K562 (cell line): Measurements from ENCODE around the gene PLOD1. TPM values are rescaled to one million over a fixed set of nuclear protein-coding genes. Genes with fewer than 3 reads are reported as not detected.

Source experiments
- CBX3 ChIP-seq, 2 experiments: IDR thresholded peaks; 1 replicate in 1 of 2; 2 replicates in 1 of 2; pipeline ENCODE4 v1.6.1; 2012; ENCODE audit warnings: inconsistent platforms in 2 of 2, low read length in 2 of 2, borderline replicate concordance in 1 of 2, control low read depth in 1 of 2
- FOXJ2 ChIP-seq: fragments of 200-800 bp; sonication (Bioruptor generic); IDR thresholded peaks from 2 replicates; pipeline ENCODE4 v1.6.1; 2016; ENCODE audit warnings: missing genetic modification characterization, missing compliant biosample characterization
- KDM2B ChIP-seq: fragments of 250-450 bp; sonication (Bioruptor Pico); IDR thresholded peaks from 2 replicates; pipeline ENCODE4 v1.8.0; 2021; ENCODE audit warnings: mild to moderate bottlenecking, moderate library complexity
- KDM5B ChIP-seq: fragments of 200-600 bp; sonication (generic); IDR thresholded peaks from 2 replicates; pipeline ENCODE4 v1.6.1; 2012; ENCODE audit warnings: low read depth, mild to moderate bottlenecking, moderate library complexity, low read length, control low read depth, inconsistent platforms; ENCODE audit not compliant: insufficient replicate concordance
- NCOA2 ChIP-seq, 2 experiments: fragments of 450-650 bp; IDR thresholded peaks; 2 replicates each; pipeline ENCODE4 v1.6.1; 2018; ENCODE audit warnings: mild to moderate bottlenecking in 2 of 2, moderate library complexity in 1 of 2; ENCODE audit not compliant: partially characterized antibody in 2 of 2
- POLR2AphosphoS2 ChIP-seq: IDR thresholded peaks from 2 replicates; pipeline ENCODE4 v1.6.1; 2012; ENCODE audit warnings: low read length, improper control_type of control experiment
- SIN3B ChIP-seq: fragments of 450-650 bp; IDR thresholded peaks from 2 replicates; pipeline ENCODE4 v1.6.1; 2017; ENCODE audit warnings: low read depth, mild to moderate bottlenecking, moderate library complexity
- SMARCC2 ChIP-seq: fragments of 450-650 bp; IDR thresholded peaks from 2 replicates; pipeline ENCODE4 v1.6.1; 2017; ENCODE audit warnings: antibody characterized with exemption, moderate library complexity, mild to moderate bottlenecking, low read depth
- ZNF785 ChIP-seq: fragments of 250-450 bp; sonication (Bioruptor Pico); IDR thresholded peaks from 2 replicates; pipeline ENCODE4 v1.4.0; 2020; ENCODE audit warnings: mild to moderate bottlenecking
- ZNF79 ChIP-seq: fragments of 250-450 bp; sonication (Bioruptor Pico); IDR thresholded peaks from 2 replicates; pipeline ENCODE4 v1.4.0; 2020; ENCODE audit warnings: low read depth, mild to moderate bottlenecking, moderate library complexity
- polyA plus RNA-seq, 8 experiments: library from polyadenylated mRNA; depleted of rRNA in 4 of 8; stranded (reverse) in 5 of 8; unstranded in 3 of 8; fragments of >200 nt; fragmentation: Nextera tagmentation in 2 of 8; fragmentation: Illumina TruSeq in 1 of 8; extraction: Ambion mirVana in 2 of 8; extraction: Trizol in 1 of 8; gene quantifications; 2 replicates each; pipeline versions ENCODE4 v1.2.1 to v1.2.3, GENCODE V29; 2011 to 2014; ENCODE audit warnings: inconsistent platforms in 1 of 8, missing spikeins in 1 of 8
- total RNA-seq, 7 experiments: library from RNA; depleted of rRNA in 6 of 7; stranded (reverse); fragments of >200 nt in 6 of 7; fragmentation: Illumina TruSeq in 2 of 7; extraction: Trizol in 2 of 7; gene quantifications; 2 replicates each; pipeline versions ENCODE4 v1.2.1 to v1.2.3, GENCODE V29; 2011 to 2021; ENCODE audit warnings: low replicate concordance in 1 of 7
- TF ChIP-seq, protein P1 (sequence below): fragments of 200-400 bp; formaldehyde crosslinking; IDR thresholded peaks from 2 replicates; pipeline ENCODE4 v1.6.1; 2017; ENCODE audit warnings: mild to moderate bottlenecking, low read depth, low read length, moderate library complexity
- TF ChIP-seq, protein P2 (sequence below): IDR thresholded peaks from 3 replicates; pipeline ENCODE4 v1.6.1; 2011; ENCODE audit warnings: borderline replicate concordance, mild to moderate bottlenecking, moderate library complexity; ENCODE audit not compliant: insufficient read length; ENCODE audit errors: extremely low read depth
- TF ChIP-seq, protein P3 (sequence below): fragments of 250-450 bp; sonication (Bioruptor Pico); IDR thresholded peaks from 2 replicates; pipeline ENCODE4 v1.4.0; 2020; ENCODE audit warnings: mild to moderate bottlenecking, moderate library complexity
- TF ChIP-seq, protein P4 (sequence below): fragments of 250-450 bp; sonication (Bioruptor Pico); IDR thresholded peaks from 2 replicates; pipeline ENCODE4 v1.8.0; 2021; ENCODE audit warnings: moderate library complexity, mild to moderate bottlenecking, inconsistent platforms
- TF ChIP-seq, protein P5 (sequence below): sonication (generic); formaldehyde crosslinking; IDR thresholded peaks from 2 replicates; pipeline ENCODE4 v1.8.1; 2023; ENCODE audit warnings: mild to moderate bottlenecking, missing genetic modification reagents
- TF ChIP-seq, protein P6 (sequence below): sonication (generic); formaldehyde crosslinking; IDR thresholded peaks from 2 replicates; pipeline ENCODE4 v1.8.0; 2022; ENCODE audit warnings: mild to moderate bottlenecking, missing genetic modification reagents

Gene PLOD1
- total and polyA plus RNA-seq, 9 of the 15 experiments (the other 6 are each of a cell fraction or from before 2014, with no cell fraction given), result 16.6 to 90.8 (median 52.7) TPM

DNA sequence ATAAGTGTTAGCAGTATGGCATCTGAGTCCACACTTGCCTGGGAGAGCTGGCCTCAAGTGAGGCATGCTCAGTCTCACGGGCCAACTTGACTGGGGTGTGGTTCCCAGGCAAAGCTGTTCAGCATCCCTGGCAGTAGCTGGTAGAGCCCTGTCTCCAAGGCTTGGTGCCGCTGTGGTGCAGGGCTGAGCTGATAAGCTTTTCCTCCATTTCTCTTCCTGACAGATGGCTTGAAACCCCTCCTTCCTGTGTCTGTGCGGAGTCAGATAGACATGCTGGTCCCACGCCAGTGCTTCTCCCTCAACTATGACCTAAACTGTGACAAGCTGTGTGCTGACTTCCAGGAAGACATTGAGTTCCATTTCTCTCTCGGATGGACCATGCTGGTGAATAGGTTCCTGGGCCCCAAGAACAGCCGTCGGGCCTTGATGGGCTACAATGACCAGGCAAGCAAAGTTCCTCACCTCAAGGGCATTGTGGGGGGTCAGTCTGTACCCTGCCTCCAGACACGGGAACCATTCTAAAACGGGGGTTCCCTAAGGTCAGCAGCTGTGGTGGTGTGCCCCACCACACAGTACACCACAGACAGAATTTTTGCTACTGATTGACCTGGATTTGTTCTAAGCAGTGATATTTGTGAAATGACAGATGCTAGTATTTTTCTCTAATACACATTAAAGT is 71.1 kb downstream of the PLOD1 start (continued):
- no peak for TF ChIP-seq POLR2AphosphoS2
- no peak for TF ChIP-seq CBX3 (IDR thresholded peaks at IDR 0.05; ENCODE audit: borderline replicate concordance in 1 of 2, low read length in 2 of 2)
- TF ChIP-seq, protein P1, sequence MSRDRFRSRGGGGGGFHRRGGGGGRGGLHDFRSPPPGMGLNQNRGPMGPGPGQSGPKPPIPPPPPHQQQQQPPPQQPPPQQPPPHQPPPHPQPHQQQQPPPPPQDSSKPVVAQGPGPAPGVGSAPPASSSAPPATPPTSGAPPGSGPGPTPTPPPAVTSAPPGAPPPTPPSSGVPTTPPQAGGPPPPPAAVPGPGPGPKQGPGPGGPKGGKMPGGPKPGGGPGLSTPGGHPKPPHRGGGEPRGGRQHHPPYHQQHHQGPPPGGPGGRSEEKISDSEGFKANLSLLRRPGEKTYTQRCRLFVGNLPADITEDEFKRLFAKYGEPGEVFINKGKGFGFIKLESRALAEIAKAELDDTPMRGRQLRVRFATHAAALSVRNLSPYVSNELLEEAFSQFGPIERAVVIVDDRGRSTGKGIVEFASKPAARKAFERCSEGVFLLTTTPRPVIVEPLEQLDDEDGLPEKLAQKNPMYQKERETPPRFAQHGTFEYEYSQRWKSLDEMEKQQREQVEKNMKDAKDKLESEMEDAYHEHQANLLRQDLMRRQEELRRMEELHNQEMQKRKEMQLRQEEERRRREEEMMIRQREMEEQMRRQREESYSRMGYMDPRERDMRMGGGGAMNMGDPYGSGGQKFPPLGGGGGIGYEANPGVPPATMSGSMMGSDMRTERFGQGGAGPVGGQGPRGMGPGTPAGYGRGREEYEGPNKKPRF, result no peak
- TF ChIP-seq, protein P2, sequence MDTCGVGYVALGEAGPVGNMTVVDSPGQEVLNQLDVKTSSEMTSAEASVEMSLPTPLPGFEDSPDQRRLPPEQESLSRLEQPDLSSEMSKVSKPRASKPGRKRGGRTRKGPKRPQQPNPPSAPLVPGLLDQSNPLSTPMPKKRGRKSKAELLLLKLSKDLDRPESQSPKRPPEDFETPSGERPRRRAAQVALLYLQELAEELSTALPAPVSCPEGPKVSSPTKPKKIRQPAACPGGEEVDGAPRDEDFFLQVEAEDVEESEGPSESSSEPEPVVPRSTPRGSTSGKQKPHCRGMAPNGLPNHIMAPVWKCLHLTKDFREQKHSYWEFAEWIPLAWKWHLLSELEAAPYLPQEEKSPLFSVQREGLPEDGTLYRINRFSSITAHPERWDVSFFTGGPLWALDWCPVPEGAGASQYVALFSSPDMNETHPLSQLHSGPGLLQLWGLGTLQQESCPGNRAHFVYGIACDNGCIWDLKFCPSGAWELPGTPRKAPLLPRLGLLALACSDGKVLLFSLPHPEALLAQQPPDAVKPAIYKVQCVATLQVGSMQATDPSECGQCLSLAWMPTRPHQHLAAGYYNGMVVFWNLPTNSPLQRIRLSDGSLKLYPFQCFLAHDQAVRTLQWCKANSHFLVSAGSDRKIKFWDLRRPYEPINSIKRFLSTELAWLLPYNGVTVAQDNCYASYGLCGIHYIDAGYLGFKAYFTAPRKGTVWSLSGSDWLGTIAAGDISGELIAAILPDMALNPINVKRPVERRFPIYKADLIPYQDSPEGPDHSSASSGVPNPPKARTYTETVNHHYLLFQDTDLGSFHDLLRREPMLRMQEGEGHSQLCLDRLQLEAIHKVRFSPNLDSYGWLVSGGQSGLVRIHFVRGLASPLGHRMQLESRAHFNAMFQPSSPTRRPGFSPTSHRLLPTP, result no peak
- TF ChIP-seq, protein P3, sequence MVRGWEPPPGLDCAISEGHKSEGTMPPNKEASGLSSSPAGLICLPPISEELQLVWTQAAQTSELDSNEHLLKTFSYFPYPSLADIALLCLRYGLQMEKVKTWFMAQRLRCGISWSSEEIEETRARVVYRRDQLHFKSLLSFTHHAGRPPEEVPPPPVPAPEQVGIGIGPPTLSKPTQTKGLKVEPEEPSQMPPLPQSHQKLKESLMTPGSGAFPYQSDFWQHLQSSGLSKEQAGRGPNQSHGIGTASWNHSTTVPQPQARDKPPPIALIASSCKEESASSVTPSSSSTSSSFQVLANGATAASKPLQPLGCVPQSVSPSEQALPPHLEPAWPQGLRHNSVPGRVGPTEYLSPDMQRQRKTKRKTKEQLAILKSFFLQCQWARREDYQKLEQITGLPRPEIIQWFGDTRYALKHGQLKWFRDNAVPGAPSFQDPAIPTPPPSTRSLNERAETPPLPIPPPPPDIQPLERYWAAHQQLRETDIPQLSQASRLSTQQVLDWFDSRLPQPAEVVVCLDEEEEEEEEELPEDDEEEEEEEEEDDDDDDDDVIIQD (CRISPR knock-in tag), result no peak
- TF ChIP-seq KDM2B (CRISPR knock-in tag), result no peak
- TF ChIP-seq, protein P4, sequence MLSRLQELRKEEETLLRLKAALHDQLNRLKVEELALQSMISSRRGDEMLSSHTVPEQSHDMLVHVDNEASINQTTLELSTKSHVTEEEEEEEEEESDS, result no peak
- TF ChIP-seq, protein P5, sequence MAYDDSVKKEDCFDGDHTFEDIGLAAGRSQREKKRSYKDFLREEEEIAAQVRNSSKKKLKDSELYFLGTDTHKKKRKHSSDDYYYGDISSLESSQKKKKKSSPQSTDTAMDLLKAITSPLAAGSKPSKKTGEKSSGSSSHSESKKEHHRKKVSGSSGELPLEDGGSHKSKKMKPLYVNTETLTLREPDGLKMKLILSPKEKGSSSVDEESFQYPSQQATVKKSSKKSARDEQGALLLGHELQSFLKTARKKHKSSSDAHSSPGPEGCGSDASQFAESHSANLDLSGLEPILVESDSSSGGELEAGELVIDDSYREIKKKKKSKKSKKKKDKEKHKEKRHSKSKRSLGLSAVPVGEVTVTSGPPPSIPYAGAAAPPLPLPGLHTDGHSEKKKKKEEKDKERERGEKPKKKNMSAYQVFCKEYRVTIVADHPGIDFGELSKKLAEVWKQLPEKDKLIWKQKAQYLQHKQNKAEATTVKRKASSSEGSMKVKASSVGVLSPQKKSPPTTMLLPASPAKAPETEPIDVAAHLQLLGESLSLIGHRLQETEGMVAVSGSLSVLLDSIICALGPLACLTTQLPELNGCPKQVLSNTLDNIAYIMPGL, result no peak
- TF ChIP-seq SMARCC2, result peak; percentile 66; the same call in 1 of the 2 replicates
- no peak for TF ChIP-seq ZNF785 (CRISPR knock-in tag)
- no peak for TF ChIP-seq NCOA2 (IDR thresholded peaks at IDR 0.05; ENCODE audit: partially characterized antibody in 2 of 2)
- TF ChIP-seq, protein P6, sequence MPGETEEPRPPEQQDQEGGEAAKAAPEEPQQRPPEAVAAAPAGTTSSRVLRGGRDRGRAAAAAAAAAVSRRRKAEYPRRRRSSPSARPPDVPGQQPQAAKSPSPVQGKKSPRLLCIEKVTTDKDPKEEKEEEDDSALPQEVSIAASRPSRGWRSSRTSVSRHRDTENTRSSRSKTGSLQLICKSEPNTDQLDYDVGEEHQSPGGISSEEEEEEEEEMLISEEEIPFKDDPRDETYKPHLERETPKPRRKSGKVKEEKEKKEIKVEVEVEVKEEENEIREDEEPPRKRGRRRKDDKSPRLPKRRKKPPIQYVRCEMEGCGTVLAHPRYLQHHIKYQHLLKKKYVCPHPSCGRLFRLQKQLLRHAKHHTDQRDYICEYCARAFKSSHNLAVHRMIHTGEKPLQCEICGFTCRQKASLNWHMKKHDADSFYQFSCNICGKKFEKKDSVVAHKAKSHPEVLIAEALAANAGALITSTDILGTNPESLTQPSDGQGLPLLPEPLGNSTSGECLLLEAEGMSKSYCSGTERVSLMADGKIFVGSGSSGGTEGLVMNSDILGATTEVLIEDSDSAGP (CRISPR knock-in tag), result peak; percentile 49; the same call in 1 of the 2 replicates
- TF ChIP-seq FOXJ2, result no peak
- no peak for TF ChIP-seq SIN3B
- TF ChIP-seq ZNF79 (CRISPR knock-in tag), result no peak
- no peak for TF ChIP-seq KDM5B
